Mammary epithelial cell (primary cell): ENCODE data around the gene ZP4.

Experiments used
- CTCF ChIP-seq, 2 donors: IDR thresholded peaks in 1 of 2; conservative IDR thresholded peaks in 1 of 2; 2 replicates each; pipeline ENCODE4 v1.5.1; 2011 to 2012; ENCODE audit warnings: inconsistent platforms in 2 of 2, low read length in 2 of 2, mild to moderate bottlenecking in 2 of 2, control low read depth in 1 of 2, low read depth in 1 of 2; ENCODE audit not compliant: insufficient read depth in 1 of 2; ENCODE audit errors: extremely low read depth in 1 of 2
- EZH2 ChIP-seq: IDR thresholded peaks from 2 replicates; pipeline ENCODE4 v1.6.1; 2012; ENCODE audit warnings: low read length, inconsistent platforms, borderline replicate concordance

- TF ChIP-seq CTCF (conservative IDR thresholded peaks at IDR 0.05 in 1 of 2, IDR thresholded peaks at IDR 0.05 in 1 of 2; ENCODE audit: extremely low read depth in 1 of 2, insufficient read depth in 1 of 2, low read depth in 1 of 2, low read length in 2 of 2) (no peak), EZH2 (no peak)
These were observed 49.2 kb downstream of the ZP4 start for GRCh38 chr1:237841485-237841884.
